Measurements from ENCODE around the gene FBP2.
A peak's percentile ranks its signal among the peaks of the same experiment; 100 is the strongest.
"Not testable (repeated sequence)": the region's sequence is repeated elsewhere in the genome, so short reads cannot be mapped to it uniquely, and the experiment has no call there.

FBP2 gene

GRCh38 chr9:94603259-94604160 is 9.9 kb upstream of the FBP2 start:
- DNase-seq: peak; percentile 83 to 88

GRCh38 chr9:94602666-94603065 is 9.0 kb upstream of the FBP2 start:
- no peak for DNase-seq

GRCh38 chr9:94600715-94601114 is 7.1 kb upstream of the FBP2 start:
- DNase-seq: no peak

- DNase-seq: no peak
Measured at GRCh38 chr9:94600258-94600657, 6.6 kb upstream of the FBP2 start.

GRCh38 chr9:94599102-94599501 is 5.5 kb upstream of the FBP2 start:
- DNase-seq: no peak

- not testable (repeated sequence) for DNase-seq
Measured at GRCh38 chr9:94592683-94593082, 941 bp downstream of the FBP2 start.

- no peak for DNase-seq
Measured at GRCh38 chr9:94591876-94592275, 1.7 kb downstream of the FBP2 start.

GRCh38 chr9:94591046-94591545 is 2.5 kb downstream of the FBP2 start:
- not testable (repeated sequence) for DNase-seq

- no peak for DNase-seq
Measured at GRCh38 chr9:94588681-94589080, 4.9 kb downstream of the FBP2 start.

- no peak for DNase-seq
Measured at GRCh38 chr9:94586814-94587213, 6.8 kb downstream of the FBP2 start.

- DNase-seq: no peak
Measured at GRCh38 chr9:94586316-94586715, 7.3 kb downstream of the FBP2 start.

GRCh38 chr9:94584555-94584954 is 9.1 kb downstream of the FBP2 start:
- no peak for DNase-seq

- no peak for DNase-seq
Measured at GRCh38 chr9:94581728-94582127, 11.9 kb downstream of the FBP2 start.

- no peak for DNase-seq
Measured at GRCh38 chr9:94577571-94577970, 16.1 kb downstream of the FBP2 start.

GRCh38 chr9:94577036-94577435 is 16.6 kb downstream of the FBP2 start:
- no peak for DNase-seq

- DNase-seq: no peak
Measured at GRCh38 chr9:94576131-94576530, 17.5 kb downstream of the FBP2 start.

- DNase-seq: no peak
Measured at GRCh38 chr9:94568972-94569712, 24.5 kb downstream of the FBP2 start.

- no peak for DNase-seq
Measured at GRCh38 chr9:94568250-94568889, 25.3 kb downstream of the FBP2 start.

GRCh38 chr9:94567271-94567670 is 26.4 kb downstream of the FBP2 start:
- no peak for DNase-seq

GRCh38 chr9:94566550-94566949 is 27.1 kb downstream of the FBP2 start:
- no peak for DNase-seq

GRCh38 chr9:94564279-94564678 is 29.3 kb downstream of the FBP2 start:
- not testable (repeated sequence) for DNase-seq

GRCh38 chr9:94563548-94563947 is 30.1 kb downstream of the FBP2 start:
- DNase-seq: no peak

- peak in 1 of 2 experiments; percentile 10 for DNase-seq
Measured at GRCh38 chr9:94560237-94560636, 33.4 kb downstream of the FBP2 start.

All from activated CD4-positive, alpha-beta T cell treated with anti-CD3 and anti-CD28 coated beads, Interleukin-2, amount 50 U/mL, for 48 hours (primary cell).